Hippocampal formation (tissue), 2 donors: Measurements from ENCODE around the gene LENEP.

Experiments
- DNase-seq, 2 donors: peaks; one replicate each; lab custom pipeline; 2025; lab: John Stamatoyannopoulos, UW

The LENEP gene

GRCh38 chr1:154960446-154961136 lies 32.8 kb upstream of the LENEP start:
- no peak for DNase-seq

GRCh38 chr1:154961207-154962155 lies 31.9 kb upstream of the LENEP start, which contains the start of gene PYGO2:
Gene PYGO2, minus strand, starts transcription at chr1:154961782. Its CDS starts 206 bp downstream, at chr1:154961576.
- DNase-seq = peak; percentile 71 to 74

- DNase-seq = no peak
Observed at GRCh38 chr1:154962156-154962749, 31.1 kb upstream of the LENEP start.

GRCh38 chr1:154962795-154963330 lies 30.5 kb upstream of the LENEP start:
- no peak for DNase-seq

- DNase-seq = no peak
Observed at GRCh38 chr1:154963643-154964042, 29.7 kb upstream of the LENEP start.

- no peak for DNase-seq
Observed at GRCh38 chr1:154964359-154964758, 29.0 kb upstream of the LENEP start.

GRCh38 chr1:154966111-154966510 lies 27.3 kb upstream of the LENEP start:
- DNase-seq = no peak

GRCh38 chr1:154967331-154967950 lies 25.9 kb upstream of the LENEP start:
- no peak for DNase-seq

- no peak for DNase-seq
Observed at GRCh38 chr1:154968731-154969130, 24.7 kb upstream of the LENEP start.

- DNase-seq = no peak
Observed at GRCh38 chr1:154969246-154969645, 24.1 kb upstream of the LENEP start.

- DNase-seq = no peak
Observed at GRCh38 chr1:154969860-154970452, 23.4 kb upstream of the LENEP start.

GRCh38 chr1:154970631-154971340 lies 22.6 kb upstream of the LENEP start, which contains the start of gene SHC1:
Gene SHC1, minus strand, starts transcription at chr1:154970747. Its CDS starts 221 bp downstream, at chr1:154970526.
- DNase-seq = peak; percentile 61 to 78

GRCh38 chr1:154971341-154971998 lies 21.9 kb upstream of the LENEP start:
- DNase-seq = no peak

- no peak for DNase-seq
Observed at GRCh38 chr1:154972213-154972516, 21.2 kb upstream of the LENEP start.

- peak in 1 of 2 donors; percentile 23 for DNase-seq
Observed at GRCh38 chr1:154972517-154973343, 20.7 kb upstream of the LENEP start.

GRCh38 chr1:154973344-154974101 lies 19.9 kb upstream of the LENEP start:
- peak; percentile 59 to 61 for DNase-seq

- DNase-seq = peak; percentile 98 to 99
Observed at GRCh38 chr1:154974102-154974807, 19.1 kb upstream of the LENEP start, which contains the start of gene CKS1B. Gene CKS1B, plus strand, starts transcription at chr1:154974681. Its CDS starts 65 bp downstream, at chr1:154974746.
